OCI-LY1 (cell line): ENCODE data around the gene MAP3K20.

Experiments
- H2AFZ ChIP-seq: fragments of 200-600 bp; sonication (generic), shearing (Covaris generic); 2 replicates; pipeline ENCODE4 v1.6.0; 2014; ENCODE audit warnings: antibody characterized with exemption, mild to moderate bottlenecking, low read length
- H3F3A ChIP-seq: fragments of 200-600 bp; sonication (generic), shearing (Covaris generic); 2 replicates; pipeline ENCODE4 v1.6.0; 2014; ENCODE audit warnings: mild to moderate bottlenecking, antibody characterized with exemption, low read length, moderate library complexity; ENCODE audit not compliant: insufficient read depth
- H3K27ac ChIP-seq: fragments of 200-600 bp; sonication (generic); 2 replicates; pipeline ENCODE4 v1.5.1; 2014; ENCODE audit warnings: low read length, mixed run types, mild to moderate bottlenecking, low read depth; ENCODE audit not compliant: poor library complexity, severe bottlenecking
- H3K27me3 ChIP-seq: fragments of 200-600 bp; sonication (generic); 2 replicates; pipeline ENCODE4 v1.6.0; 2014; ENCODE audit warnings: antibody characterized with exemption, mild to moderate bottlenecking, low read length, moderate library complexity; ENCODE audit not compliant: insufficient read depth
- H3K36me3 ChIP-seq: fragments of 200-600 bp; sonication (generic); 2 replicates; pipeline ENCODE4 v1.6.1; 2014; ENCODE audit warnings: mild to moderate bottlenecking, antibody characterized with exemption, low read length, moderate library complexity, mixed read lengths; ENCODE audit not compliant: insufficient read depth
- H3K4me1 ChIP-seq: fragments of 200-600 bp; sonication (generic); 2 replicates; pipeline ENCODE4 v1.5.1; 2014; ENCODE audit warnings: mild to moderate bottlenecking, low read length, moderate library complexity; ENCODE audit not compliant: insufficient read depth, severe bottlenecking
- H3K4me2 ChIP-seq: fragments of 200-600 bp; sonication (generic), shearing (Covaris generic); 2 replicates; pipeline ENCODE4 v1.6.1; 2014; ENCODE audit warnings: low read length
- H3K4me3 ChIP-seq: fragments of 200-600 bp; sonication (generic); 2 replicates; pipeline ENCODE4 v1.5.1; 2014; ENCODE audit warnings: low read length, low read depth, mild to moderate bottlenecking, mixed read lengths; ENCODE audit not compliant: poor library complexity, severe bottlenecking
- H3K79me2 ChIP-seq: fragments of 200-600 bp; shearing (Covaris generic); 2 replicates; pipeline ENCODE4 v1.6.1; 2016; ENCODE audit warnings: mixed run types, low read length, mixed read lengths; ENCODE audit not compliant: insufficient read depth
- H3K9ac ChIP-seq: fragments of 200-600 bp; sonication (generic), shearing (Covaris generic); 2 replicates; pipeline ENCODE4 v1.6.1; 2014; ENCODE audit warnings: mild to moderate bottlenecking, low read length, mixed read lengths
- H3K9me2 ChIP-seq: fragments of 200-600 bp; sonication (generic), shearing (Covaris generic); 2 replicates; pipeline ENCODE4 v1.6.1; 2014; ENCODE audit warnings: low read depth, mild to moderate bottlenecking, low read length, mixed read lengths
- H3K9me3 ChIP-seq: fragments of 200-600 bp; shearing (Covaris generic); 2 replicates; pipeline ENCODE4 v1.6.1; 2014; ENCODE audit warnings: low read length, mixed read lengths
- H4K20me1 ChIP-seq: fragments of 200-600 bp; sonication (generic), shearing (Covaris generic); 2 replicates; pipeline ENCODE4 v1.6.0; 2016; ENCODE audit warnings: mild to moderate bottlenecking, low read length; ENCODE audit not compliant: insufficient read depth
- CTCF ChIP-seq: fragments of 200-600 bp; sonication (generic), shearing (Covaris generic); IDR thresholded peaks from 2 replicates; pipeline ENCODE4 v1.5.1; 2017; ENCODE audit warnings: mild to moderate bottlenecking, antibody characterized with exemption, low read length, moderate library complexity, mixed read lengths
- EZH2 ChIP-seq: fragments of 200-600 bp; sonication (generic), shearing (Covaris generic); IDR thresholded peaks from 2 replicates; pipeline ENCODE4 v1.8.0; 2017; ENCODE audit warnings: borderline replicate concordance, mixed run types, mild to moderate bottlenecking, antibody characterized with exemption, low read length, moderate library complexity, mixed read lengths

MAP3K20 gene

GRCh38 chr2:173296235-173296634 is 220.6 kb downstream of the MAP3K20 start:
- no peaks in the 10 kb centered on the region for H3K27me3 ChIP-seq
- no peaks in the 10 kb centered on the region for H3F3A ChIP-seq
- no peak overlapping the region for H3K27ac ChIP-seq
- no peak overlapping the region for H3K4me3 ChIP-seq
- no peaks in the 10 kb centered on the region for H3K4me1 ChIP-seq
- H4K20me1 ChIP-seq: no peaks in the 10 kb centered on the region
- TF ChIP-seq EZH2: no peak
- no peak for TF ChIP-seq CTCF
- no peaks in the 10 kb centered on the region for H3K9me2 ChIP-seq
- H3K9ac ChIP-seq: no peak overlapping the region
- peaks cover 17% of the 10 kb centered on the region for H3K9me3 ChIP-seq
- peaks cover 5% of the 10 kb centered on the region; the same call in 1 of the 2 replicates for H3K36me3 ChIP-seq
- H2AFZ ChIP-seq: no peak overlapping the region
- no peak overlapping the region for H3K4me2 ChIP-seq
- H3K79me2 ChIP-seq: no peaks in the 10 kb centered on the region

GRCh38 chr2:173298536-173299097 is 223.0 kb downstream of the MAP3K20 start:
- H3K27ac ChIP-seq: no peak overlapping the region
- H3K27me3 ChIP-seq: no peaks in the 10 kb centered on the region
- no peak overlapping the region for H3K4me2 ChIP-seq
- peaks cover 17% of the 10 kb centered on the region for H3K9me3 ChIP-seq
- no peaks in the 10 kb centered on the region for H3K9me2 ChIP-seq
- no peaks in the 10 kb centered on the region for H3F3A ChIP-seq
- no peak overlapping the region for H2AFZ ChIP-seq
- H3K4me1 ChIP-seq: peaks cover 3% of the 10 kb centered on the region
- H3K79me2 ChIP-seq: no peaks in the 10 kb centered on the region
- H3K9ac ChIP-seq: no peak overlapping the region
- TF ChIP-seq CTCF (no peak), EZH2 (no peak)
- no peaks in the 10 kb centered on the region for H4K20me1 ChIP-seq
- peaks cover 5% of the 10 kb centered on the region; the same call in 1 of the 2 replicates for H3K36me3 ChIP-seq
- H3K4me3 ChIP-seq: no peak overlapping the region

- H3K27ac ChIP-seq: no peak overlapping the region
Measured at GRCh38 chr2:173299764-173300163, 224.1 kb downstream of the MAP3K20 start.

More at GRCh38 chr2:173299764-173300163, 224.1 kb downstream of the MAP3K20 start:
- Histone ChIP-seq H3K9me3 (peaks cover 17% of the 10 kb centered on the region), H2AFZ (no peak overlapping the region), H3F3A (no peaks in the 10 kb centered on the region), H3K79me2 (no peaks in the 10 kb centered on the region), H3K27me3 (no peaks in the 10 kb centered on the region), H3K4me3 (no peak overlapping the region), H3K36me3 (peaks cover 5% of the 10 kb centered on the region; the same call in 1 of the 2 replicates), H3K4me2 (no peak overlapping the region), H3K9me2 (no peaks in the 10 kb centered on the region), H3K9ac (no peak overlapping the region), H4K20me1 (no peaks in the 10 kb centered on the region), H3K4me1 (peaks cover 15% of the 10 kb centered on the region)
- TF ChIP-seq EZH2: no peak
- no peak for TF ChIP-seq CTCF
